Hematopoietic multipotent progenitor cell (in vitro differentiated cells): ENCODE data around the gene FER. TPM values are rescaled to one million over a fixed set of nuclear protein-coding genes. Genes with fewer than 3 reads are reported as not detected.

Experiments used
- DNase-seq, 3 donors: peaks; one replicate each; pipeline ENCODE4 v3.0.0-alpha.2; 2011 to 2015; ENCODE audit warnings: low read depth in 2 of 3, low spot score in 2 of 3
- small RNA-seq: library from RNA; depleted of rRNA; stranded (forward); fragments of <200 nt; gene quantifications from one replicate; pipeline ENCODE3, GENCODE V24; 2012
- total RNA-seq: library from RNA; depleted of rRNA; stranded (reverse); fragments of >200 nt; gene quantifications from one replicate; pipeline ENCODE4 v1.2.3, GENCODE V29; 2012

FER gene
- total RNA-seq, 1 donor = 4.3 TPM

- DNase-seq = no peak
These were observed 471.1 kb downstream of the FER start for GRCh38 chr5:109218818-109219217.

- DNase-seq = no peak
These were observed 475.8 kb downstream of the FER start for GRCh38 chr5:109223531-109223930.

GRCh38 chr5:109224276-109224882, 476.7 kb downstream of the FER start:
- no peak for DNase-seq

- no peak for DNase-seq
These were observed 478.3 kb downstream of the FER start for GRCh38 chr5:109225716-109226625.

GRCh38 chr5:109230369-109230768, 482.7 kb downstream of the FER start:
- no peak for DNase-seq

GRCh38 chr5:109231331-109231730, 483.6 kb downstream of the FER start:
- DNase-seq = no peak

GRCh38 chr5:109234381-109234780, 486.7 kb downstream of the FER start:
- DNase-seq = no peak

- no peak for DNase-seq
These were observed 491.8 kb downstream of the FER start for GRCh38 chr5:109239456-109239855.

GRCh38 chr5:109242518-109242917, 494.8 kb downstream of the FER start:
- DNase-seq = no peak

GRCh38 chr5:109246395-109246794, 498.7 kb downstream of the FER start:
- no peak for DNase-seq

Small RNA genes within 50 kb of the gene (small RNA-seq; reads per million reads assigned to genes)
- not detected for gene AC109481.1
- gene RF00019 = not detected
- gene RNU6-47P = not detected
